SK-N-SH treated with all-trans-retinoic acid at 6 μM for 48 hours (cell line): ENCODE measurements around the gene PLEKHM3.

Source experiments
- ATAC-seq: fragments of 200-7000 bp; cut with Tn5 transposase; 3 replicates; pipeline ENCODE4 v1.9.1; 2020; ENCODE audit warnings: mild to moderate bottlenecking, moderate library complexity
- ARNTL ChIP-seq: fragments of 450-650 bp; formaldehyde crosslinking; IDR thresholded peaks from 2 replicates; pipeline ENCODE4 v1.5.0; 2020; ENCODE audit warnings: low read depth, mild to moderate bottlenecking, moderate library complexity, borderline replicate concordance
- BACH2 ChIP-seq: fragments of 250-450 bp; sonication (Bioruptor Pico); IDR thresholded peaks from 2 replicates; pipeline ENCODE4 v1.9.0; 2021; ENCODE audit warnings: mild to moderate bottlenecking, borderline replicate concordance
- CREB5 ChIP-seq: fragments of 250-450 bp; sonication (Bioruptor Pico); IDR thresholded peaks from 2 replicates; pipeline ENCODE4 v1.5.1; 2020; ENCODE audit warnings: low read depth, mild to moderate bottlenecking, moderate library complexity
- CSDC2 ChIP-seq: fragments of 250-450 bp; sonication (Bioruptor Pico); IDR thresholded peaks from 2 replicates; pipeline ENCODE4 v1.5.0; 2020; ENCODE audit warnings: mild to moderate bottlenecking, moderate library complexity
- ESRRG ChIP-seq: fragments of 250-450 bp; sonication (Bioruptor Pico); IDR thresholded peaks from 2 replicates; pipeline ENCODE4 v1.6.1; 2021; ENCODE audit warnings: mild to moderate bottlenecking
- GLIS3 ChIP-seq: fragments of 250-450 bp; sonication (Bioruptor Pico); IDR thresholded peaks from 2 replicates; pipeline ENCODE4 v1.5.0; 2020; ENCODE audit warnings: mild to moderate bottlenecking, moderate library complexity
- ISL1 ChIP-seq: fragments of 250-450 bp; sonication (Bioruptor Pico); IDR thresholded peaks from 2 replicates; pipeline ENCODE4 v2.1.2; 2022; ENCODE audit warnings: mild to moderate bottlenecking, moderate library complexity
- OSR1 ChIP-seq: fragments of 250-450 bp; sonication (Bioruptor Pico); IDR thresholded peaks from 2 replicates; pipeline ENCODE4 v1.8.0; 2022; ENCODE audit warnings: moderate library complexity, mild to moderate bottlenecking, inconsistent platforms
- PATZ1 ChIP-seq: fragments of 250-450 bp; sonication (Bioruptor Pico); IDR thresholded peaks from 2 replicates; pipeline ENCODE4 v1.8.0; 2020; ENCODE audit warnings: mild to moderate bottlenecking, moderate library complexity, borderline replicate concordance
- POU6F1 ChIP-seq: fragments of 250-450 bp; sonication (Bioruptor Pico); IDR thresholded peaks from 2 replicates; pipeline ENCODE4 v1.8.0; 2021; ENCODE audit warnings: low read depth, mild to moderate bottlenecking, moderate library complexity, borderline replicate concordance
- PPARA ChIP-seq: fragments of 250-450 bp; sonication (Bioruptor Pico); IDR thresholded peaks from 2 replicates; pipeline ENCODE4 v1.5.0; 2020; ENCODE audit warnings: mild to moderate bottlenecking, borderline replicate concordance
- RARB ChIP-seq: fragments of 250-450 bp; sonication (Bioruptor Pico); IDR thresholded peaks from 2 replicates; pipeline ENCODE4 v1.8.0; 2021; ENCODE audit warnings: mild to moderate bottlenecking, moderate library complexity
- SNAI2 ChIP-seq: fragments of 250-450 bp; sonication (Bioruptor Pico); IDR thresholded peaks from 2 replicates; pipeline ENCODE4 v1.5.0; 2020; ENCODE audit warnings: mild to moderate bottlenecking, moderate library complexity
- TCF4 ChIP-seq: fragments of 250-450 bp; sonication (Bioruptor Pico); IDR thresholded peaks from 2 replicates; pipeline ENCODE4 v1.8.0; 2021; ENCODE audit warnings: mild to moderate bottlenecking, moderate library complexity, borderline replicate concordance
- TOX ChIP-seq: fragments of 250-450 bp; sonication (Bioruptor Pico); IDR thresholded peaks from 2 replicates; pipeline ENCODE4 v1.8.0; 2021; ENCODE audit warnings: mild to moderate bottlenecking, moderate library complexity, borderline replicate concordance
- TSHZ2 ChIP-seq: fragments of 250-450 bp; sonication (Bioruptor Pico); IDR thresholded peaks from 2 replicates; pipeline ENCODE4 v1.5.0; 2020; ENCODE audit warnings: mild to moderate bottlenecking, moderate library complexity
- ZC3H10 ChIP-seq: fragments of 250-450 bp; sonication (Bioruptor Pico); IDR thresholded peaks from 2 replicates; pipeline ENCODE4 v1.5.1; 2021; ENCODE audit warnings: mild to moderate bottlenecking, moderate library complexity
- ZFP3 ChIP-seq: fragments of 250-450 bp; sonication (Bioruptor Pico); IDR thresholded peaks from 2 replicates; pipeline ENCODE4 v1.5.0; 2020; ENCODE audit warnings: mild to moderate bottlenecking, moderate library complexity
- ZFP30 ChIP-seq: fragments of 450-650 bp; formaldehyde crosslinking; IDR thresholded peaks from 2 replicates; pipeline ENCODE4 v1.5.0; 2022; ENCODE audit warnings: mild to moderate bottlenecking, moderate library complexity
- ZNF565 ChIP-seq: fragments of 450-650 bp; formaldehyde crosslinking; conservative IDR thresholded peaks from 2 replicates; pipeline ENCODE4 v1.5.0; 2020; ENCODE audit warnings: low read depth, mild to moderate bottlenecking, moderate library complexity
- ZNF70 ChIP-seq: fragments of 450-650 bp; formaldehyde crosslinking; IDR thresholded peaks from 2 replicates; pipeline ENCODE4 v1.5.0; 2020; ENCODE audit warnings: mild to moderate bottlenecking, moderate library complexity
- ZNF8 ChIP-seq: fragments of 450-650 bp; formaldehyde crosslinking; IDR thresholded peaks from 2 replicates; pipeline ENCODE4 v1.5.0; 2020; ENCODE audit warnings: mild to moderate bottlenecking, moderate library complexity
- TF ChIP-seq, protein P1 (sequence below): fragments of 250-450 bp; sonication (Bioruptor Pico); IDR thresholded peaks from 2 replicates; pipeline ENCODE4 v1.5.1; 2021; ENCODE audit warnings: mild to moderate bottlenecking, moderate library complexity

PLEKHM3 gene

GRCh38 chr2:207974216-207974605 lies 51.1 kb downstream of the PLEKHM3 start (continued):
- no peak for TF ChIP-seq POU6F1 (CRISPR knock-in tag)
- TF ChIP-seq ZC3H10 (CRISPR knock-in tag): no peak
- no peak for TF ChIP-seq ISL1 (CRISPR knock-in tag)
- TF ChIP-seq OSR1 (CRISPR knock-in tag): no peak
- TF ChIP-seq ZNF8 (CRISPR knock-in tag): no peak
- TF ChIP-seq ZNF70 (CRISPR knock-in tag): no peak
- TF ChIP-seq, all 23 proteins: peak for 0

- ATAC-seq: no peak
- no peak for TF ChIP-seq ZFP30 (CRISPR knock-in tag)
- no peak for TF ChIP-seq ZFP3
- no peak for TF ChIP-seq SNAI2
- TF ChIP-seq, protein P1, sequence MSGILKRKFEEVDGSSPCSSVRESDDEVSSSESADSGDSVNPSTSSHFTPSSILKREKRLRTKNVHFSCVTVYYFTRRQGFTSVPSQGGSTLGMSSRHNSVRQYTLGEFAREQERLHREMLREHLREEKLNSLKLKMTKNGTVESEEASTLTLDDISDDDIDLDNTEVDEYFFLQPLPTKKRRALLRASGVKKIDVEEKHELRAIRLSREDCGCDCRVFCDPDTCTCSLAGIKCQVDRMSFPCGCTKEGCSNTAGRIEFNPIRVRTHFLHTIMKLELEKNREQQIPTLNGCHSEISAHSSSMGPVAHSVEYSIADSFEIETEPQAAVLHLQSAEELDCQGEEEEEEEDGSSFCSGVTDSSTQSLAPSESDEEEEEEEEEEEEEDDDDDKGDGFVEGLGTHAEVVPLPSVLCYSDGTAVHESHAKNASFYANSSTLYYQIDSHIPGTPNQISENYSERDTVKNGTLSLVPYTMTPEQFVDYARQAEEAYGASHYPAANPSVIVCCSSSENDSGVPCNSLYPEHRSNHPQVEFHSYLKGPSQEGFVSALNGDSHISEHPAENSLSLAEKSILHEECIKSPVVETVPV (CRISPR knock-in tag): no peak
- TF ChIP-seq PATZ1 (CRISPR knock-in tag): no peak
- TF ChIP-seq ARNTL (CRISPR knock-in tag): no peak
- TF ChIP-seq ZNF565 (CRISPR knock-in tag): no peak
- TF ChIP-seq ZNF70 (CRISPR knock-in tag): no peak
- no peak for TF ChIP-seq ZNF8 (CRISPR knock-in tag)
- no peak for TF ChIP-seq GLIS3 (CRISPR knock-in tag)
- TF ChIP-seq RARB (CRISPR knock-in tag): no peak
- TF ChIP-seq OSR1 (CRISPR knock-in tag): no peak
- no peak for TF ChIP-seq TOX (CRISPR knock-in tag)
- no peak for TF ChIP-seq ISL1 (CRISPR knock-in tag)
- TF ChIP-seq ESRRG: no peak
- TF ChIP-seq TCF4 (CRISPR knock-in tag): no peak
- no peak for TF ChIP-seq ZC3H10 (CRISPR knock-in tag)
- TF ChIP-seq, all 23 proteins: peak for 0
These were observed 54.5 kb downstream of the PLEKHM3 start for GRCh38 chr2:207970826-207971180.

GRCh38 chr2:207970147-207970825 lies 55.0 kb downstream of the PLEKHM3 start:
- ATAC-seq: no peak
- no peak for TF ChIP-seq PATZ1 (CRISPR knock-in tag)
- TF ChIP-seq BACH2 (CRISPR knock-in tag): no peak
- no peak for TF ChIP-seq ESRRG
- TF ChIP-seq RARB (CRISPR knock-in tag): no peak
- TF ChIP-seq PPARA (CRISPR knock-in tag): no peak
- no peak for TF ChIP-seq SNAI2
- no peak for TF ChIP-seq CSDC2 (CRISPR knock-in tag)
- no peak for TF ChIP-seq CREB5
- TF ChIP-seq TCF4 (CRISPR knock-in tag): no peak
- no peak for TF ChIP-seq ZC3H10 (CRISPR knock-in tag)
- TF ChIP-seq TOX (CRISPR knock-in tag): no peak
- TF ChIP-seq OSR1 (CRISPR knock-in tag): no peak
- TF ChIP-seq ZFP30 (CRISPR knock-in tag): no peak
- no peak for TF ChIP-seq ZNF565 (CRISPR knock-in tag)
- TF ChIP-seq ZFP3: no peak
- TF ChIP-seq TSHZ2 (CRISPR knock-in tag): no peak
- no peak for TF ChIP-seq ISL1 (CRISPR knock-in tag)
- TF ChIP-seq ZNF8 (CRISPR knock-in tag): no peak
- TF ChIP-seq ARNTL (CRISPR knock-in tag): no peak
- no peak for TF ChIP-seq POU6F1 (CRISPR knock-in tag)
